ENCODE results near the gene ARRDC4.

The ARRDC4 gene

GRCh38 chr15:97960364-97961066 is at the start of gene ARRDC4:
Gene ARRDC4, plus strand, starts transcription at chr15:97960703. Its CDS starts 159 bp downstream, at chr15:97960862.
- H3K9me2 ChIP-seq (replicated peaks; ENCODE audit: low read depth, low read length), result no peaks in the 10 kb centered on the region
- no peaks in the 10 kb centered on the region for H3K27me3 ChIP-seq (ENCODE audit: insufficient read depth, low read length, poor library complexity, severe bottlenecking)
- H2AFZ ChIP-seq (ENCODE audit: low read length), result peak within 1 kb of the TSS; percentile 52
- peaks cover 50% of the 10 kb centered on the region for H3K79me2 ChIP-seq (ENCODE audit: insufficient read depth, low read length)
- H3K4me3 ChIP-seq (ENCODE audit: low read length, poor library complexity, severe bottlenecking), result peak within 1 kb of the TSS; percentile 84
- no peaks in the 10 kb centered on the region for H3F3A ChIP-seq (ENCODE audit: low read depth)
- no peak for TF ChIP-seq CTCF (conservative IDR thresholded peaks at IDR 0.05; ENCODE audit: low read length)
- no peak for TF ChIP-seq EZH2phosphoT487 (IDR thresholded peaks at IDR 0.05; ENCODE audit: borderline replicate concordance)
- H3K9ac ChIP-seq (ENCODE audit: low read depth, low read length, poor library complexity, severe bottlenecking), result peak within 1 kb of the TSS; percentile 70
- no peaks in the 10 kb centered on the region for H3K36me3 ChIP-seq (ENCODE audit: insufficient read depth, low read length)
- H3K4me1 ChIP-seq (ENCODE audit: insufficient read depth, low read length, poor library complexity, severe bottlenecking), result peaks cover 50% of the 10 kb centered on the region
- H3K9me3 ChIP-seq (ENCODE audit: insufficient read depth, low read depth, low read length), result no peaks in the 10 kb centered on the region
- peak within 1 kb of the TSS; percentile 83 for H3K4me2 ChIP-seq (ENCODE audit: low read depth, low read length, poor library complexity, severe bottlenecking)
- H4K20me1 ChIP-seq (ENCODE audit: insufficient read depth, low read length, poor library complexity, severe bottlenecking), result no peaks in the 10 kb centered on the region

- Histone ChIP-seq H3K9me2 (replicated peaks; ENCODE audit: low read depth, low read length) (no peaks in the 10 kb centered on the region), H4K20me1 (ENCODE audit: insufficient read depth, low read length, poor library complexity, severe bottlenecking) (no peaks in the 10 kb centered on the region), H3K9me3 (ENCODE audit: insufficient read depth, low read depth, low read length) (no peaks in the 10 kb centered on the region), H3K79me2 (ENCODE audit: insufficient read depth, low read length) (no peaks in the 10 kb centered on the region), H3K4me1 (ENCODE audit: insufficient read depth, low read length, poor library complexity, severe bottlenecking) (peaks cover 16% of the 10 kb centered on the region), H3K36me3 (ENCODE audit: insufficient read depth, low read length) (no peaks in the 10 kb centered on the region), H3K9ac (ENCODE audit: low read depth, low read length, poor library complexity, severe bottlenecking) (no peak overlapping the region), H3K4me2 (ENCODE audit: low read depth, low read length, poor library complexity, severe bottlenecking) (no peak overlapping the region), H3F3A (ENCODE audit: low read depth) (no peaks in the 10 kb centered on the region), H3K4me3 (ENCODE audit: low read length, poor library complexity, severe bottlenecking) (no peak overlapping the region), H3K27me3 (ENCODE audit: insufficient read depth, low read length, poor library complexity, severe bottlenecking) (no peaks in the 10 kb centered on the region), H2AFZ (ENCODE audit: low read length) (no peak overlapping the region)
- TF ChIP-seq EZH2phosphoT487 (IDR thresholded peaks at IDR 0.05; ENCODE audit: borderline replicate concordance) (no peak), CTCF (conservative IDR thresholded peaks at IDR 0.05; ENCODE audit: low read length) (no peak)
These were observed 45.8 kb upstream of the ARRDC4 start for GRCh38 chr15:97914711-97915110.

- no peaks in the 10 kb centered on the region for H4K20me1 ChIP-seq (ENCODE audit: insufficient read depth, low read length, poor library complexity, severe bottlenecking)
- H3K9me3 ChIP-seq (ENCODE audit: insufficient read depth, low read depth, low read length), result no peaks in the 10 kb centered on the region
- H3K4me2 ChIP-seq (ENCODE audit: low read depth, low read length, poor library complexity, severe bottlenecking), result no peak overlapping the region
- no peak overlapping the region for H3K9ac ChIP-seq (ENCODE audit: low read depth, low read length, poor library complexity, severe bottlenecking)
- H3K4me1 ChIP-seq (ENCODE audit: insufficient read depth, low read length, poor library complexity, severe bottlenecking), result peaks cover 16% of the 10 kb centered on the region
- no peaks in the 10 kb centered on the region for H3K79me2 ChIP-seq (ENCODE audit: insufficient read depth, low read length)
- H2AFZ ChIP-seq (ENCODE audit: low read length), result no peak overlapping the region
- no peaks in the 10 kb centered on the region for H3K27me3 ChIP-seq (ENCODE audit: insufficient read depth, low read length, poor library complexity, severe bottlenecking)
- H3K4me3 ChIP-seq (ENCODE audit: low read length, poor library complexity, severe bottlenecking), result no peak overlapping the region
- H3K9me2 ChIP-seq (replicated peaks; ENCODE audit: low read depth, low read length), result no peaks in the 10 kb centered on the region
- no peaks in the 10 kb centered on the region for H3F3A ChIP-seq (ENCODE audit: low read depth)
- H3K36me3 ChIP-seq (ENCODE audit: insufficient read depth, low read length), result no peaks in the 10 kb centered on the region
- no peak for TF ChIP-seq CTCF (conservative IDR thresholded peaks at IDR 0.05; ENCODE audit: low read length)
- TF ChIP-seq EZH2phosphoT487 (IDR thresholded peaks at IDR 0.05; ENCODE audit: borderline replicate concordance), result no peak
These were observed 45.2 kb upstream of the ARRDC4 start for GRCh38 chr15:97915261-97915660.
